HG02973 (cell line): ENCODE measurements around the gene GID8.

Experiments used
- ATAC-seq: cut with Tn5 transposase; IDR thresholded peaks from one replicate; pipeline ENCODE4 v1.9.1; 2021; ENCODE audit warnings: moderate library complexity; ENCODE audit not compliant: unreplicated experiment

The GID8 gene

GRCh38 chr20:62982124-62983075, 44.5 kb downstream of the GID8 start:
- no peak for ATAC-seq

GRCh38 chr20:62983210-62983609, 45.3 kb downstream of the GID8 start:
- no peak for ATAC-seq

GRCh38 chr20:62984666-62985443, 46.9 kb downstream of the GID8 start:
- no peak for ATAC-seq

GRCh38 chr20:62985444-62985778, 47.5 kb downstream of the GID8 start:
- ATAC-seq: no peak

GRCh38 chr20:62986257-62986800, 48.4 kb downstream of the GID8 start:
- ATAC-seq: no peak

- no peak for ATAC-seq
Observed at GRCh38 chr20:62987114-62987513, 49.2 kb downstream of the GID8 start.

- ATAC-seq: no peak
Observed at GRCh38 chr20:62989201-62989601, 51.3 kb downstream of the GID8 start.

GRCh38 chr20:62990306-62990825, 52.4 kb downstream of the GID8 start:
- ATAC-seq: no peak

GRCh38 chr20:62991196-62991807, 53.4 kb downstream of the GID8 start:
- no peak for ATAC-seq

- ATAC-seq: no peak
Observed at GRCh38 chr20:62991863-62992262, 53.9 kb downstream of the GID8 start.

- ATAC-seq: no peak
Observed at GRCh38 chr20:62993856-62994494, 56.0 kb downstream of the GID8 start.

- ATAC-seq: no peak
Observed at GRCh38 chr20:62994869-62995281, 56.9 kb downstream of the GID8 start.

- ATAC-seq: no peak
Observed at GRCh38 chr20:62995481-62995880, 57.5 kb downstream of the GID8 start.

GRCh38 chr20:62995898-62996595, 58.1 kb downstream of the GID8 start:
- no peak for ATAC-seq

GRCh38 chr20:62996596-62996982, 58.6 kb downstream of the GID8 start:
- no peak for ATAC-seq

GRCh38 chr20:62997417-62998035, 59.6 kb downstream of the GID8 start:
- ATAC-seq: no peak
